ENCODE results near the gene PLCB2. TPM values are rescaled to one million over a fixed set of nuclear protein-coding genes. Genes with fewer than 3 reads are reported as not detected.

Gene PLCB2
- total and polyA plus RNA-seq, 2 experiments from 2014 or later = 9.5 to 13.8 TPM

GRCh38 chr15:40269604-40270003 is 38.1 kb downstream of the PLCB2 start:
- Histone ChIP-seq H3K79me2 (replicated peaks; ENCODE audit: insufficient read depth) (no peaks in the 10 kb centered on the region), H3K4me2 (no peak overlapping the region), H2AFZ (no peak overlapping the region), H3K4me3 (no peak overlapping the region), H4K20me1 (replicated peaks; ENCODE audit: insufficient read depth) (no peaks in the 10 kb centered on the region), H3K27ac (ENCODE audit: low read depth) (no peak overlapping the region), H3K36me3 (ENCODE audit: insufficient read depth) (no peaks in the 10 kb centered on the region), H3K9me2 (ENCODE audit: insufficient read depth) (no peaks in the 10 kb centered on the region), H3K27me3 (ENCODE audit: insufficient read depth) (no peaks in the 10 kb centered on the region), H3K4me1 (ENCODE audit: insufficient read depth) (no peaks in the 10 kb centered on the region), H3F3A (replicated peaks; ENCODE audit: low read depth) (no peaks in the 10 kb centered on the region)
- Mint-ChIP-seq H3K4me3 (no peak overlapping the region), H3K27ac (no peak overlapping the region), H3K36me3 (ENCODE audit: low read depth) (peaks cover 4% of the 10 kb centered on the region; the same call in 1 of the 3 replicates), H3K27me3 (ENCODE audit: insufficient read depth, low read depth, poor library complexity) (peaks cover 14% of the 10 kb centered on the region), H3K9me3 (no peaks in the 10 kb centered on the region), H3K4me1 (peaks cover 17% of the 10 kb centered on the region)
- no peak for DNase-seq (ENCODE audit: low spot score)
- TF ChIP-seq CTCF (conservative IDR thresholded peaks at IDR 0.05; ENCODE audit: low read depth in 2 of 2) (no peak), EZH2 (IDR thresholded peaks at IDR 0.05; ENCODE audit: low read depth, unreplicated experiment) (no peak), CREB1 (CRISPR knock-in tag; IDR thresholded peaks at IDR 0.05; ENCODE audit: low read depth) (no peak), REST (IDR thresholded peaks at IDR 0.05; ENCODE audit: unreplicated experiment) (no peak), ZNF331 (CRISPR knock-in tag; IDR thresholded peaks at IDR 0.05; ENCODE audit: low read depth) (no peak), JUNB (IDR thresholded peaks at IDR 0.05; ENCODE audit: unreplicated experiment) (no peak), ZNF114 (CRISPR knock-in tag; IDR thresholded peaks at IDR 0.05) (no peak), NANOG (IDR thresholded peaks at IDR 0.05; ENCODE audit: borderline replicate concordance) (no peak), ZNF462 (CRISPR knock-in tag; IDR thresholded peaks at IDR 0.05) (no peak), EZH2phosphoT487 (IDR thresholded peaks at IDR 0.05; ENCODE audit: unreplicated experiment) (no peak), POLR2AphosphoS5 (IDR thresholded peaks at IDR 0.05; ENCODE audit: low read depth) (no peak), ETS1 (IDR thresholded peaks at IDR 0.05) (no peak), STAT1 (IDR thresholded peaks at IDR 0.05; ENCODE audit: unreplicated experiment) (no peak)
- ATAC-seq = peak; percentile 21

All from GM23338 (cell line).